Thyroid gland (tissue), 4 donors: ENCODE data around the gene PKNOX2.

ENCODE experiments used
- CTCF ChIP-seq, 6 experiments: fragments of 200-600 bp in 3 of 6; fragments of 450-650 bp in 3 of 6; sonication (generic) in 3 of 6; IDR thresholded peaks; one replicate each; pipeline ENCODE4 v1.5.1; 2016 to 2019; ENCODE audit warnings: antibody characterized with exemption in 6 of 6, mild to moderate bottlenecking in 2 of 6, inconsistent platforms in 1 of 6, moderate library complexity in 1 of 6
- POLR2A ChIP-seq, 2 donors: fragments of 450-650 bp; IDR thresholded peaks; one replicate each; pipeline ENCODE4 v1.6.1; 2017; ENCODE audit warnings: antibody characterized with exemption in 2 of 2, mild to moderate bottlenecking in 2 of 2, moderate library complexity in 1 of 2

- no peak for TF ChIP-seq CTCF (IDR thresholded peaks at IDR 0.05)
- TF ChIP-seq POLR2A (IDR thresholded peaks at IDR 0.05): no peak
These were observed 187.3 kb downstream of the PKNOX2 start for GRCh38 chr11:125351868-125352250.
